ENCODE data around the gene CAB39L.

- TF ChIP-seq CTCF (IDR thresholded peaks at IDR 0.05) (no peak), CEBPB (IDR thresholded peaks at IDR 0.05) (no peak), PBX3 (IDR thresholded peaks at IDR 0.05) (no peak), HMGXB4 (CRISPR knock-in tag; IDR thresholded peaks at IDR 0.05; ENCODE audit: borderline replicate concordance) (no peak), HOXA7 (CRISPR knock-in tag; IDR thresholded peaks at IDR 0.05) (no peak)
Measured at GRCh38 chr13:49441846-49442245, 2.0 kb downstream of the CAB39L start.
